OCI-LY1 (cell line): Measurements from ENCODE around the gene HAPLN3.
"Not testable (repeated sequence)": the region's sequence is repeated elsewhere in the genome, so short reads cannot be mapped to it uniquely, and the experiment has no call there.

Experiments
- H2AFZ ChIP-seq: fragments of 200-600 bp; sonication (generic), shearing (Covaris generic); 2 replicates; pipeline ENCODE4 v1.6.0; 2014; ENCODE audit warnings: antibody characterized with exemption, mild to moderate bottlenecking, low read length
- H3F3A ChIP-seq: fragments of 200-600 bp; sonication (generic), shearing (Covaris generic); 2 replicates; pipeline ENCODE4 v1.6.0; 2014; ENCODE audit warnings: mild to moderate bottlenecking, antibody characterized with exemption, low read length, moderate library complexity; ENCODE audit not compliant: insufficient read depth
- H3K27ac ChIP-seq: fragments of 200-600 bp; sonication (generic); 2 replicates; pipeline ENCODE4 v1.5.1; 2014; ENCODE audit warnings: low read length, mixed run types, mild to moderate bottlenecking, low read depth; ENCODE audit not compliant: poor library complexity, severe bottlenecking
- H3K27me3 ChIP-seq: fragments of 200-600 bp; sonication (generic); 2 replicates; pipeline ENCODE4 v1.6.0; 2014; ENCODE audit warnings: antibody characterized with exemption, mild to moderate bottlenecking, low read length, moderate library complexity; ENCODE audit not compliant: insufficient read depth
- H3K36me3 ChIP-seq: fragments of 200-600 bp; sonication (generic); 2 replicates; pipeline ENCODE4 v1.6.1; 2014; ENCODE audit warnings: mild to moderate bottlenecking, antibody characterized with exemption, low read length, moderate library complexity, mixed read lengths; ENCODE audit not compliant: insufficient read depth
- H3K4me1 ChIP-seq: fragments of 200-600 bp; sonication (generic); 2 replicates; pipeline ENCODE4 v1.5.1; 2014; ENCODE audit warnings: mild to moderate bottlenecking, low read length, moderate library complexity; ENCODE audit not compliant: insufficient read depth, severe bottlenecking
- H3K4me2 ChIP-seq: fragments of 200-600 bp; sonication (generic), shearing (Covaris generic); 2 replicates; pipeline ENCODE4 v1.6.1; 2014; ENCODE audit warnings: low read length
- H3K4me3 ChIP-seq: fragments of 200-600 bp; sonication (generic); 2 replicates; pipeline ENCODE4 v1.5.1; 2014; ENCODE audit warnings: low read length, low read depth, mild to moderate bottlenecking, mixed read lengths; ENCODE audit not compliant: poor library complexity, severe bottlenecking
- H3K79me2 ChIP-seq: fragments of 200-600 bp; shearing (Covaris generic); 2 replicates; pipeline ENCODE4 v1.6.1; 2016; ENCODE audit warnings: mixed run types, low read length, mixed read lengths; ENCODE audit not compliant: insufficient read depth
- H3K9ac ChIP-seq: fragments of 200-600 bp; sonication (generic), shearing (Covaris generic); 2 replicates; pipeline ENCODE4 v1.6.1; 2014; ENCODE audit warnings: mild to moderate bottlenecking, low read length, mixed read lengths
- H3K9me2 ChIP-seq: fragments of 200-600 bp; sonication (generic), shearing (Covaris generic); 2 replicates; pipeline ENCODE4 v1.6.1; 2014; ENCODE audit warnings: low read depth, mild to moderate bottlenecking, low read length, mixed read lengths
- H3K9me3 ChIP-seq: fragments of 200-600 bp; shearing (Covaris generic); 2 replicates; pipeline ENCODE4 v1.6.1; 2014; ENCODE audit warnings: low read length, mixed read lengths
- H4K20me1 ChIP-seq: fragments of 200-600 bp; sonication (generic), shearing (Covaris generic); 2 replicates; pipeline ENCODE4 v1.6.0; 2016; ENCODE audit warnings: mild to moderate bottlenecking, low read length; ENCODE audit not compliant: insufficient read depth
- CTCF ChIP-seq: fragments of 200-600 bp; sonication (generic), shearing (Covaris generic); IDR thresholded peaks from 2 replicates; pipeline ENCODE4 v1.5.1; 2017; ENCODE audit warnings: mild to moderate bottlenecking, antibody characterized with exemption, low read length, moderate library complexity, mixed read lengths
- EZH2 ChIP-seq: fragments of 200-600 bp; sonication (generic), shearing (Covaris generic); IDR thresholded peaks from 2 replicates; pipeline ENCODE4 v1.8.0; 2017; ENCODE audit warnings: borderline replicate concordance, mixed run types, mild to moderate bottlenecking, antibody characterized with exemption, low read length, moderate library complexity, mixed read lengths

Gene HAPLN3

GRCh38 chr15:88932271-88932874 is 37.0 kb upstream of the HAPLN3 start:
- Histone ChIP-seq H3K36me3 (no peaks in the 10 kb centered on the region; the same call in 1 of the 2 replicates), H3K79me2 (no peaks in the 10 kb centered on the region)

GRCh38 chr15:88930579-88930978 is 35.2 kb upstream of the HAPLN3 start:
- Histone ChIP-seq H3K4me3 (no peak overlapping the region), H3K9ac (no peak overlapping the region), H3K9me2 (no peaks in the 10 kb centered on the region), H3K27ac (no peak overlapping the region), H4K20me1 (no peaks in the 10 kb centered on the region), H3K9me3 (peaks cover 5% of the 10 kb centered on the region; the same call in 1 of the 2 replicates), H2AFZ (no peak overlapping the region), H3K27me3 (peaks cover 2% of the 10 kb centered on the region; the same call in 1 of the 2 replicates), H3K36me3 (no peaks in the 10 kb centered on the region; the same call in 1 of the 2 replicates), H3K4me2 (no peak overlapping the region), H3K4me1 (no peaks in the 10 kb centered on the region), H3K79me2 (no peaks in the 10 kb centered on the region), H3F3A (no peaks in the 10 kb centered on the region)
- TF ChIP-seq EZH2 (no peak), CTCF (no peak)

More at GRCh38 chr15:88932271-88932874, 37.0 kb upstream of the HAPLN3 start:
- Histone ChIP-seq H3K9me3 (peaks cover 5% of the 10 kb centered on the region; the same call in 1 of the 2 replicates), H3K9me2 (no peaks in the 10 kb centered on the region), H3F3A (no peaks in the 10 kb centered on the region), H3K27me3 (peaks cover 2% of the 10 kb centered on the region; the same call in 1 of the 2 replicates), H3K9ac (no peak overlapping the region), H3K4me2 (no peak overlapping the region), H3K4me1 (no peaks in the 10 kb centered on the region), H4K20me1 (no peaks in the 10 kb centered on the region), H3K27ac (no peak overlapping the region), H3K4me3 (no peak overlapping the region), H2AFZ (no peak overlapping the region)
- no peak for TF ChIP-seq CTCF
- TF ChIP-seq EZH2: no peak

- H3K9me2 ChIP-seq, H3K4me2 ChIP-seq: not testable (repeated sequence)
Observed at GRCh38 chr15:88929358-88930098, 34.2 kb upstream of the HAPLN3 start.

GRCh38 chr15:88928192-88928591 is 32.8 kb upstream of the HAPLN3 start:
- H3K4me1 ChIP-seq, H2AFZ ChIP-seq, H3K36me3 ChIP-seq, H3K4me2 ChIP-seq, H3K79me2 ChIP-seq, H3K9ac ChIP-seq, H4K20me1 ChIP-seq, H3K4me3 ChIP-seq, H3K9me2 ChIP-seq, H3K27ac ChIP-seq, H3K9me3 ChIP-seq, H3F3A ChIP-seq, H3K27me3 ChIP-seq: not testable (repeated sequence)

More at GRCh38 chr15:88929358-88930098, 34.2 kb upstream of the HAPLN3 start:
- H3K9ac ChIP-seq, H3K27ac ChIP-seq, H2AFZ ChIP-seq, H3K4me1 ChIP-seq, H3K4me3 ChIP-seq, H3K27me3 ChIP-seq, H3F3A ChIP-seq, H3K9me3 ChIP-seq, H3K79me2 ChIP-seq, H3K36me3 ChIP-seq, H4K20me1 ChIP-seq: not testable (repeated sequence)

- not testable (repeated sequence) for H3K27ac ChIP-seq, H3K9ac ChIP-seq, H3K4me2 ChIP-seq, H3F3A ChIP-seq, H3K4me1 ChIP-seq, H3K9me2 ChIP-seq, H3K79me2 ChIP-seq, H3K27me3 ChIP-seq, H2AFZ ChIP-seq, H4K20me1 ChIP-seq, H3K36me3 ChIP-seq, H3K4me3 ChIP-seq, H3K9me3 ChIP-seq
Observed at GRCh38 chr15:88925648-88926047, 30.3 kb upstream of the HAPLN3 start.

- H3K27me3 ChIP-seq, H2AFZ ChIP-seq, H3K9me3 ChIP-seq, H3F3A ChIP-seq, H4K20me1 ChIP-seq, H3K79me2 ChIP-seq, H3K9ac ChIP-seq, H3K4me3 ChIP-seq, H3K4me2 ChIP-seq, H3K9me2 ChIP-seq, H3K4me1 ChIP-seq, H3K36me3 ChIP-seq, H3K27ac ChIP-seq: not testable (repeated sequence)
Observed at GRCh38 chr15:88920892-88921435, 25.6 kb upstream of the HAPLN3 start.
